HCT116 (cell line): ENCODE measurements around the gene KIAA1549.

Experiments
- EZH2 ChIP-seq: fragments of 200-600 bp; sonication (generic); IDR thresholded peaks from 2 replicates; pipeline ENCODE4 v1.6.1; 2017; ENCODE audit warnings: antibody characterized with exemption, mixed run types
- JUND ChIP-seq: IDR thresholded peaks from 2 replicates; pipeline ENCODE4 v1.6.1; 2012
- POLR2A ChIP-seq: IDR thresholded peaks from 2 replicates; pipeline ENCODE4 v1.7.0; 2011; ENCODE audit warnings: borderline replicate concordance; ENCODE audit not compliant: insufficient read depth, insufficient read length; ENCODE audit errors: extremely low read depth
- SP1 ChIP-seq: IDR thresholded peaks from 2 replicates; pipeline ENCODE4 v1.6.1; 2012; ENCODE audit warnings: low read depth
- TF ChIP-seq, protein P1 (sequence below), 3 experiments: fragments of 200-600 bp in 1 of 3; sonication (generic) in 1 of 3; IDR thresholded peaks in 2 of 3; conservative IDR thresholded peaks in 1 of 3; 2 replicates each; pipeline ENCODE4 v1.5.1; 2012 to 2017; ENCODE audit warnings: low read depth in 2 of 3, low read length in 2 of 3, antibody characterized with exemption in 1 of 3, borderline replicate concordance in 1 of 3, control low read depth in 1 of 3, mild to moderate bottlenecking in 1 of 3, mixed read lengths in 1 of 3, mixed run types in 1 of 3, moderate library complexity in 1 of 3; ENCODE audit not compliant: insufficient read depth in 1 of 3
- TF ChIP-seq, protein P2 (sequence below): IDR thresholded peaks from 2 replicates; pipeline ENCODE4 v1.6.1; 2012

DNA sequence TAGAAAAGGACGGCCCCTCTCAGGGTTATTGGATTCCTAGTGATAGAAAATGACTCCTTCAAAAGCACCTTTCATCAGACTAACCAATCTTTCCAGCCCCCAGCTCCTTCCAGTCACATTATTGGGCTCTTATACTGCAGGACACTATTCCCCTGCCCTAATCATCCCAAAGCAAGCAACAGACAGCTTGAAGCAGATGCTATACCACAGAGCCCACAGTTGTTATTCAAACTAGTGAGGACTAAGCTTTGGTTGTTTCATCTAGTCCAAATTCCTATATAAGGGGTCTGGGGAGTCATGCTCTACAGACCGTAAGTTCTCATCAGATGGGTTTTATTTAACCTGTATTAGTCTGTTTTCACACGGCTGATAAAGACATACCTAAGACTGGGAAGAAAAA is 30.2 kb upstream of the KIAA1549 start:
- TF ChIP-seq POLR2A (no peak), JUND (no peak), EZH2 (no peak), SP1 (no peak)
- TF ChIP-seq, protein P1, sequence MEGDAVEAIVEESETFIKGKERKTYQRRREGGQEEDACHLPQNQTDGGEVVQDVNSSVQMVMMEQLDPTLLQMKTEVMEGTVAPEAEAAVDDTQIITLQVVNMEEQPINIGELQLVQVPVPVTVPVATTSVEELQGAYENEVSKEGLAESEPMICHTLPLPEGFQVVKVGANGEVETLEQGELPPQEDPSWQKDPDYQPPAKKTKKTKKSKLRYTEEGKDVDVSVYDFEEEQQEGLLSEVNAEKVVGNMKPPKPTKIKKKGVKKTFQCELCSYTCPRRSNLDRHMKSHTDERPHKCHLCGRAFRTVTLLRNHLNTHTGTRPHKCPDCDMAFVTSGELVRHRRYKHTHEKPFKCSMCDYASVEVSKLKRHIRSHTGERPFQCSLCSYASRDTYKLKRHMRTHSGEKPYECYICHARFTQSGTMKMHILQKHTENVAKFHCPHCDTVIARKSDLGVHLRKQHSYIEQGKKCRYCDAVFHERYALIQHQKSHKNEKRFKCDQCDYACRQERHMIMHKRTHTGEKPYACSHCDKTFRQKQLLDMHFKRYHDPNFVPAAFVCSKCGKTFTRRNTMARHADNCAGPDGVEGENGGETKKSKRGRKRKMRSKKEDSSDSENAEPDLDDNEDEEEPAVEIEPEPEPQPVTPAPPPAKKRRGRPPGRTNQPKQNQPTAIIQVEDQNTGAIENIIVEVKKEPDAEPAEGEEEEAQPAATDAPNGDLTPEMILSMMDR (IDR thresholded peaks at IDR 0.05 in 2 of 3, conservative IDR thresholded peaks at IDR 0.05 in 1 of 3; ENCODE audit: borderline replicate concordance in 1 of 3, insufficient read depth in 1 of 3, low read depth in 2 of 3, low read length in 2 of 3), result no peak
- TF ChIP-seq, protein P2, sequence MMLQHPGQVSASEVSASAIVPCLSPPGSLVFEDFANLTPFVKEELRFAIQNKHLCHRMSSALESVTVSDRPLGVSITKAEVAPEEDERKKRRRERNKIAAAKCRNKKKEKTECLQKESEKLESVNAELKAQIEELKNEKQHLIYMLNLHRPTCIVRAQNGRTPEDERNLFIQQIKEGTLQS, result no peak
